ENCODE data around the gene GPT2.

- TF ChIP-seq CTCF (IDR thresholded peaks at IDR 0.05) (peak; percentile 92), ZFX (IDR thresholded peaks at IDR 0.05; ENCODE audit: borderline replicate concordance) (no peak)
These were observed 30.3 kb upstream of the GPT2 start for GRCh38 chr16:46853713-46854443.
